GM23338 (cell line): ENCODE results near the gene KLHL36. TPM values are rescaled to one million over a fixed set of nuclear protein-coding genes. Genes with fewer than 3 reads are reported as not detected.

Source experiments
- ATAC-seq: fragments of 200-7000 bp; cut with Tn5 transposase; 3 replicates; pipeline ENCODE4 v1.9.1; 2020
- DNase-seq: peaks from one replicate; pipeline ENCODE4 v3.0.0-alpha.2; 2015; ENCODE audit warnings: low spot score
- H2AFZ ChIP-seq: fragments of 200-600 bp; sonication (generic); 2 replicates; pipeline ENCODE4 v1.8.0; 2016; ENCODE audit warnings: antibody characterized with exemption, mild to moderate bottlenecking, moderate library complexity
- H3F3A ChIP-seq: fragments of 200-600 bp; sonication (generic); replicated peaks from 2 replicates; pipeline ENCODE4 v1.8.0; 2017; ENCODE audit warnings: antibody characterized with exemption, mixed run types, low read depth
- H3K27ac ChIP-seq: fragments of 200-600 bp; sonication (generic); 2 replicates; pipeline ENCODE4 v1.6.1; 2016; ENCODE audit warnings: low read depth
- H3K27me3 ChIP-seq: fragments of 200-600 bp; sonication (generic); 2 replicates; pipeline ENCODE4 v1.8.0; 2016; ENCODE audit warnings: mild to moderate bottlenecking, mixed run types, moderate library complexity; ENCODE audit not compliant: insufficient read depth
- H3K36me3 ChIP-seq: fragments of 200-600 bp; sonication (generic); 2 replicates; pipeline ENCODE4 v1.8.0; 2016; ENCODE audit warnings: mild to moderate bottlenecking; ENCODE audit not compliant: insufficient read depth
- H3K4me1 ChIP-seq: fragments of 200-600 bp; sonication (generic); 2 replicates; pipeline ENCODE4 v1.8.0; 2016; ENCODE audit warnings: mild to moderate bottlenecking, moderate library complexity; ENCODE audit not compliant: insufficient read depth
- H3K4me2 ChIP-seq: fragments of 200-600 bp; sonication (generic); 2 replicates; pipeline ENCODE4 v1.7.1; 2017; ENCODE audit warnings: mixed run types
- H3K4me3 ChIP-seq: fragments of 200-600 bp; sonication (generic); 2 replicates; pipeline ENCODE4 v1.6.1; 2016; ENCODE audit warnings: mixed run types
- H3K79me2 ChIP-seq: fragments of 200-600 bp; sonication (generic); replicated peaks from 2 replicates; pipeline ENCODE4 v1.8.0; 2017; ENCODE audit warnings: mild to moderate bottlenecking; ENCODE audit not compliant: insufficient read depth
- H3K9me2 ChIP-seq: fragments of 200-600 bp; sonication (generic); 2 replicates; pipeline ENCODE4 v1.8.0; 2017; ENCODE audit not compliant: insufficient read depth
- H4K20me1 ChIP-seq: fragments of 200-600 bp; sonication (generic); replicated peaks from 2 replicates; pipeline ENCODE4 v1.8.0; 2017; ENCODE audit warnings: mild to moderate bottlenecking; ENCODE audit not compliant: insufficient read depth
- H3K27ac Mint-ChIP-seq: 2 replicates; pipeline ENCODE4 v1.8.0; 2020; ENCODE audit warnings: inconsistent platforms, mild to moderate bottlenecking, moderate library complexity, mixed read lengths
- H3K27me3 Mint-ChIP-seq: 3 replicates; pipeline ENCODE4 v1.8.0; 2022; ENCODE audit warnings: low read depth, mild to moderate bottlenecking, moderate library complexity, mixed read lengths, inconsistent platforms; ENCODE audit not compliant: insufficient read depth, poor library complexity
- H3K36me3 Mint-ChIP-seq: 3 replicates; pipeline ENCODE4 v1.8.0; 2021; ENCODE audit warnings: low read depth, mild to moderate bottlenecking, inconsistent platforms, moderate library complexity, mixed read lengths
- H3K4me1 Mint-ChIP-seq: 3 replicates; pipeline ENCODE4 v1.8.0; 2020; ENCODE audit warnings: mild to moderate bottlenecking, inconsistent platforms, mixed read lengths
- H3K4me3 Mint-ChIP-seq: 3 replicates; pipeline ENCODE4 v1.8.0; 2021; ENCODE audit warnings: moderate library complexity, mild to moderate bottlenecking, inconsistent platforms, mixed read lengths
- H3K9me3 Mint-ChIP-seq: 3 replicates; pipeline ENCODE4 v1.8.0; 2020; ENCODE audit warnings: moderate library complexity, mild to moderate bottlenecking, inconsistent platforms, mixed read lengths
- CREB1 ChIP-seq: fragments of 250-450 bp; sonication (Bioruptor Pico); IDR thresholded peaks from 2 replicates; pipeline ENCODE4 v1.5.0; 2020; ENCODE audit warnings: low read depth, mild to moderate bottlenecking, moderate library complexity
- EZH2 ChIP-seq: fragments of 200-600 bp; sonication (generic); IDR thresholded peaks from one replicate; pipeline ENCODE4 v1.8.0; 2017; ENCODE audit warnings: antibody characterized with exemption, mild to moderate bottlenecking, low read depth; ENCODE audit not compliant: unreplicated experiment
- EZH2phosphoT487 ChIP-seq: fragments of 200-600 bp; sonication (generic); IDR thresholded peaks from one replicate; pipeline ENCODE4 v1.8.1; 2018; ENCODE audit warnings: antibody characterized with exemption; ENCODE audit not compliant: unreplicated experiment
- JUNB ChIP-seq: IDR thresholded peaks from one replicate; pipeline ENCODE4 v1.6.1; 2016; ENCODE audit warnings: antibody characterized with exemption; ENCODE audit not compliant: unreplicated experiment
- NANOG ChIP-seq: IDR thresholded peaks from 2 replicates; pipeline ENCODE4 v1.6.1; 2016; ENCODE audit warnings: antibody characterized with exemption, borderline replicate concordance
- POLR2AphosphoS5 ChIP-seq: IDR thresholded peaks from 2 replicates; pipeline ENCODE4 v1.6.1; 2016; ENCODE audit warnings: antibody characterized with exemption, low read depth
- STAT1 ChIP-seq: IDR thresholded peaks from one replicate; pipeline ENCODE4 v1.6.1; 2016; ENCODE audit warnings: antibody characterized with exemption; ENCODE audit not compliant: unreplicated experiment
- ZNF114 ChIP-seq: fragments of 250-450 bp; sonication (Bioruptor Pico); IDR thresholded peaks from 2 replicates; pipeline ENCODE4 v1.5.0; 2020; ENCODE audit warnings: mild to moderate bottlenecking, moderate library complexity
- ZNF331 ChIP-seq: fragments of 250-450 bp; sonication (Bioruptor Pico); IDR thresholded peaks from 2 replicates; pipeline ENCODE4 v1.5.0; 2020; ENCODE audit warnings: low read depth, mild to moderate bottlenecking, moderate library complexity
- polyA plus RNA-seq: library from polyadenylated mRNA; unstranded; fragments of >200 nt; fragmentation: Nextera tagmentation; extraction: Ambion mirVana; gene quantifications from 2 replicates; pipeline ENCODE4 v1.2.1, GENCODE V29; 2016
- total RNA-seq: library from RNA; depleted of rRNA; stranded (reverse); fragments of >200 nt; shearing (Covaris generic); gene quantifications from 2 replicates; pipeline ENCODE4 v1.2.3, GENCODE V29; 2014
- TF ChIP-seq, protein P1 (sequence below): IDR thresholded peaks from 2 replicates; pipeline ENCODE4 v1.6.1; 2016; ENCODE audit warnings: antibody characterized with exemption
- TF ChIP-seq, protein P2 (sequence below): IDR thresholded peaks from one replicate; pipeline ENCODE4 v1.6.1; 2018; ENCODE audit warnings: antibody characterized with exemption; ENCODE audit not compliant: unreplicated experiment
- TF ChIP-seq, protein P3 (sequence below): fragments of 250-450 bp; sonication (Bioruptor Pico); IDR thresholded peaks from 2 replicates; pipeline ENCODE4 v1.5.0; 2020; ENCODE audit warnings: mild to moderate bottlenecking, moderate library complexity
- TF ChIP-seq, protein P4 (sequence below), 2 experiments: fragments of 200-600 bp in 1 of 2; sonication (generic) in 1 of 2; conservative IDR thresholded peaks; 2 replicates each; pipeline versions ENCODE4 v1.5.1 to v1.6.1; 2016 to 2017; ENCODE audit warnings: antibody characterized with exemption in 2 of 2, low read depth in 2 of 2, mild to moderate bottlenecking in 2 of 2, moderate library complexity in 1 of 2

KLHL36 gene
- total and polyA plus RNA-seq, 2 experiments from 2014 or later = 13.4 to 70.4 TPM

DNA sequence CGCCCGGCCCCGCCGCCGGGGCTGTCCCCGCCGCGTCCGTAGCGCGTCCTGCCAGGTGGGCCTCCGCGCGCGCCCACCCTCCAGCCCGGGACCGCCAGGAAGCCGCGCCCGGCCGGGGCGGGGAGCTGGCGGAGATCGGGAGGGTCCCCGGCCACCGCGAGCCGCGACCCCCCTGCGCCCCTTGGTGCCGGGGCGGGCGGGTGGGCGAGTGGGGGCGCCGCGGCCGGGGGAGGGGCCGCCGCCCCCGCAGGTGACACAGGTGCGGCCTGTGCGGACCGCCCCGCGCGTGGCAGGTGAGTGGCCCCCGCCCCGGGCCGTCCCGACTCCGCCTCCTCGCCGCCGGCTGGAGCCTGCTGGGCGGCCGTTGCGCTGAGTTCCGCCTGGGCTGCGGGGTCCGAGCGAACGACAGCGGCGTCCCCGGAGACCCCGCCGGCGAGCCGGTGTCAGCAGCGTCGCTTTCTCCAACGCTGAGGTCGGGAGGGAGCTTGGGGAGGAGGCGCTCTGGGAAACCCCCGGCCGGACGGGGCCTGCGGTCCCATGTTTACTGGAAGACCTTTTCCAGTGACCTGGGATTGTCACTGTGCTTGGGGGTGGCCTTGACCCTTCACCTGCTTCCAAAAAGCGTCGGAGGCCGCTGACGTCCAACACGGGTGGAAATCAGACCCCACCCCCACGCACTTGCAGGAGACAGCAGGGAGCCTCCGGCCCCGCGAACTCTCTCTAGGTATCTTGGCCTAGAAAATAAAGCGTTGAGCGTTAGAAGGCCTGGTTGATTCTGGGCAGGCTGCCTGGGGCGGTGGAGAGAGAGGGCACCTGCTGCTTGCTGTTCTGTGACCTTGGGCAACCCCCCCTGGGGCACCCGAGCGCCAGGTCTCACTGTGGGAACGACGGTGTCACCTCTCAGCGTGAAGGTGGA lies 542 bp downstream of the KLHL36 start:
- no peaks in the 10 kb centered on the region; the same call in 1 of the 2 replicates for H4K20me1 ChIP-seq
- H3K4me2 ChIP-seq = peak overlapping the region; percentile 97
- H3F3A ChIP-seq = peaks cover 8% of the 10 kb centered on the region
- H2AFZ ChIP-seq = no peak overlapping the region
- no peaks in the 10 kb centered on the region for H3K9me2 ChIP-seq
- no peaks in the 10 kb centered on the region for H3K79me2 ChIP-seq
- DNase-seq (peak; percentile 62), ATAC-seq (peak; percentile 73)
- no peaks in the 10 kb centered on the region for H3K9me3 Mint-ChIP-seq
- no peaks in the 10 kb centered on the region for H3K36me3 ChIP-seq
- H3K27ac Mint-ChIP-seq = no peak overlapping the region
- TF ChIP-seq POLR2AphosphoS5 (no peak), ZNF331 (CRISPR knock-in tag) (no peak), NANOG (no peak), JUNB (no peak), EZH2 (no peak), STAT1 (no peak), CREB1 (CRISPR knock-in tag) (no peak), EZH2phosphoT487 (no peak), ZNF114 (CRISPR knock-in tag) (no peak)
- TF ChIP-seq, protein P1, sequence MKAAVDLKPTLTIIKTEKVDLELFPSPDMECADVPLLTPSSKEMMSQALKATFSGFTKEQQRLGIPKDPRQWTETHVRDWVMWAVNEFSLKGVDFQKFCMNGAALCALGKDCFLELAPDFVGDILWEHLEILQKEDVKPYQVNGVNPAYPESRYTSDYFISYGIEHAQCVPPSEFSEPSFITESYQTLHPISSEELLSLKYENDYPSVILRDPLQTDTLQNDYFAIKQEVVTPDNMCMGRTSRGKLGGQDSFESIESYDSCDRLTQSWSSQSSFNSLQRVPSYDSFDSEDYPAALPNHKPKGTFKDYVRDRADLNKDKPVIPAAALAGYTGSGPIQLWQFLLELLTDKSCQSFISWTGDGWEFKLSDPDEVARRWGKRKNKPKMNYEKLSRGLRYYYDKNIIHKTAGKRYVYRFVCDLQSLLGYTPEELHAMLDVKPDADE = no peak
- TF ChIP-seq, protein P2, sequence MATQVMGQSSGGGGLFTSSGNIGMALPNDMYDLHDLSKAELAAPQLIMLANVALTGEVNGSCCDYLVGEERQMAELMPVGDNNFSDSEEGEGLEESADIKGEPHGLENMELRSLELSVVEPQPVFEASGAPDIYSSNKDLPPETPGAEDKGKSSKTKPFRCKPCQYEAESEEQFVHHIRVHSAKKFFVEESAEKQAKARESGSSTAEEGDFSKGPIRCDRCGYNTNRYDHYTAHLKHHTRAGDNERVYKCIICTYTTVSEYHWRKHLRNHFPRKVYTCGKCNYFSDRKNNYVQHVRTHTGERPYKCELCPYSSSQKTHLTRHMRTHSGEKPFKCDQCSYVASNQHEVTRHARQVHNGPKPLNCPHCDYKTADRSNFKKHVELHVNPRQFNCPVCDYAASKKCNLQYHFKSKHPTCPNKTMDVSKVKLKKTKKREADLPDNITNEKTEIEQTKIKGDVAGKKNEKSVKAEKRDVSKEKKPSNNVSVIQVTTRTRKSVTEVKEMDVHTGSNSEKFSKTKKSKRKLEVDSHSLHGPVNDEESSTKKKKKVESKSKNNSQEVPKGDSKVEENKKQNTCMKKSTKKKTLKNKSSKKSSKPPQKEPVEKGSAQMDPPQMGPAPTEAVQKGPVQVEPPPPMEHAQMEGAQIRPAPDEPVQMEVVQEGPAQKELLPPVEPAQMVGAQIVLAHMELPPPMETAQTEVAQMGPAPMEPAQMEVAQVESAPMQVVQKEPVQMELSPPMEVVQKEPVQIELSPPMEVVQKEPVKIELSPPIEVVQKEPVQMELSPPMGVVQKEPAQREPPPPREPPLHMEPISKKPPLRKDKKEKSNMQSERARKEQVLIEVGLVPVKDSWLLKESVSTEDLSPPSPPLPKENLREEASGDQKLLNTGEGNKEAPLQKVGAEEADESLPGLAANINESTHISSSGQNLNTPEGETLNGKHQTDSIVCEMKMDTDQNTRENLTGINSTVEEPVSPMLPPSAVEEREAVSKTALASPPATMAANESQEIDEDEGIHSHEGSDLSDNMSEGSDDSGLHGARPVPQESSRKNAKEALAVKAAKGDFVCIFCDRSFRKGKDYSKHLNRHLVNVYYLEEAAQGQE = no peak
- TF ChIP-seq, protein P3, sequence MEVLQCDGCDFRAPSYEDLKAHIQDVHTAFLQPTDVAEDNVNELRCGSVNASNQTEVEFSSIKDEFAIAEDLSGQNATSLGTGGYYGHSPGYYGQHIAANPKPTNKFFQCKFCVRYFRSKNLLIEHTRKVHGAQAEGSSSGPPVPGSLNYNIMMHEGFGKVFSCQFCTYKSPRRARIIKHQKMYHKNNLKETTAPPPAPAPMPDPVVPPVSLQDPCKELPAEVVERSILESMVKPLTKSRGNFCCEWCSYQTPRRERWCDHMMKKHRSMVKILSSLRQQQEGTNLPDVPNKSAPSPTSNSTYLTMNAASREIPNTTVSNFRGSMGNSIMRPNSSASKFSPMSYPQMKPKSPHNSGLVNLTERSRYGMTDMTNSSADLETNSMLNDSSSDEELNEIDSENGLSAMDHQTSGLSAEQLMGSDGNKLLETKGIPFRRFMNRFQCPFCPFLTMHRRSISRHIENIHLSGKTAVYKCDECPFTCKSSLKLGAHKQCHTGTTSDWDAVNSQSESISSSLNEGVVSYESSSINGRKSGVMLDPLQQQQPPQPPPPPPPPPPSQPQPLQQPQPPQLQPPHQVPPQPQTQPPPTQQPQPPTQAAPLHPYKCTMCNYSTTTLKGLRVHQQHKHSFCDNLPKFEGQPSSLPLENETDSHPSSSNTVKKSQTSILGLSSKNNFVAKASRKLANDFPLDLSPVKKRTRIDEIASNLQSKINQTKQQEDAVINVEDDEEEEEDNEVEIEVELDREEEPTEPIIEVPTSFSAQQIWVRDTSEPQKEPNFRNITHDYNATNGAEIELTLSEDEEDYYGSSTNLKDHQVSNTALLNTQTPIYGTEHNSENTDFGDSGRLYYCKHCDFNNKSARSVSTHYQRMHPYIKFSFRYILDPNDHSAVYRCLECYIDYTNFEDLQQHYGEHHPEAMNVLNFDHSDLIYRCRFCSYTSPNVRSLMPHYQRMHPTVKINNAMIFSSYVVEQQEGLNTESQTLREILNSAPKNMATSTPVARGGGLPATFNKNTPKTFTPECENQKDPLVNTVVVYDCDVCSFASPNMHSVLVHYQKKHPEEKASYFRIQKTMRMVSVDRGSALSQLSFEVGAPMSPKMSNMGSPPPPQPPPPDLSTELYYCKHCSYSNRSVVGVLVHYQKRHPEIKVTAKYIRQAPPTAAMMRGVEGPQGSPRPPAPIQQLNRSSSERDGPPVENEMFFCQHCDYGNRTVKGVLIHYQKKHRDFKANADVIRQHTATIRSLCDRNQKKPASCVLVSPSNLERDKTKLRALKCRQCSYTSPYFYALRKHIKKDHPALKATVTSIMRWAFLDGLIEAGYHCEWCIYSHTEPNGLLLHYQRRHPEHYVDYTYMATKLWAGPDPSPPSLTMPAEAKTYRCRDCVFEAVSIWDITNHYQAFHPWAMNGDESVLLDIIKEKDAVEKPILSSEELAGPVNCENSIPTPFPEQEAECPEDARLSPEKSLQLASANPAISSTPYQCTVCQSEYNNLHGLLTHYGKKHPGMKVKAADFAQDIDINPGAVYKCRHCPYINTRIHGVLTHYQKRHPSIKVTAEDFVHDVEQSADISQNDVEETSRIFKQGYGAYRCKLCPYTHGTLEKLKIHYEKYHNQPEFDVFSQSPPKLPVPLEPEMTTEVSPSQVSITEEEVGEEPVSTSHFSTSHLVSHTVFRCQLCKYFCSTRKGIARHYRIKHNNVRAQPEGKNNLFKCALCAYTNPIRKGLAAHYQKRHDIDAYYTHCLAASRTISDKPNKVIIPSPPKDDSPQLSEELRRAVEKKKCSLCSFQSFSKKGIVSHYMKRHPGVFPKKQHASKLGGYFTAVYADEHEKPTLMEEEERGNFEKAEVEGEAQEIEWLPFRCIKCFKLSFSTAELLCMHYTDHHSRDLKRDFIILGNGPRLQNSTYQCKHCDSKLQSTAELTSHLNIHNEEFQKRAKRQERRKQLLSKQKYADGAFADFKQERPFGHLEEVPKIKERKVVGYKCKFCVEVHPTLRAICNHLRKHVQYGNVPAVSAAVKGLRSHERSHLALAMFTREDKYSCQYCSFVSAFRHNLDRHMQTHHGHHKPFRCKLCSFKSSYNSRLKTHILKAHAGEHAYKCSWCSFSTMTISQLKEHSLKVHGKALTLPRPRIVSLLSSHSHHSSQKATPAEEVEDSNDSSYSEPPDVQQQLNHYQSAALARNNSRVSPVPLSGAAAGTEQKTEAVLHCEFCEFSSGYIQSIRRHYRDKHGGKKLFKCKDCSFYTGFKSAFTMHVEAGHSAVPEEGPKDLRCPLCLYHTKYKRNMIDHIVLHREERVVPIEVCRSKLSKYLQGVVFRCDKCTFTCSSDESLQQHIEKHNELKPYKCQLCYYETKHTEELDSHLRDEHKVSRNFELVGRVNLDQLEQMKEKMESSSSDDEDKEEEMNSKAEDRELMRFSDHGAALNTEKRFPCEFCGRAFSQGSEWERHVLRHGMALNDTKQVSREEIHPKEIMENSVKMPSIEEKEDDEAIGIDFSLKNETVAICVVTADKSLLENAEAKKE (CRISPR knock-in tag) = no peak
- TF ChIP-seq, protein P4, sequence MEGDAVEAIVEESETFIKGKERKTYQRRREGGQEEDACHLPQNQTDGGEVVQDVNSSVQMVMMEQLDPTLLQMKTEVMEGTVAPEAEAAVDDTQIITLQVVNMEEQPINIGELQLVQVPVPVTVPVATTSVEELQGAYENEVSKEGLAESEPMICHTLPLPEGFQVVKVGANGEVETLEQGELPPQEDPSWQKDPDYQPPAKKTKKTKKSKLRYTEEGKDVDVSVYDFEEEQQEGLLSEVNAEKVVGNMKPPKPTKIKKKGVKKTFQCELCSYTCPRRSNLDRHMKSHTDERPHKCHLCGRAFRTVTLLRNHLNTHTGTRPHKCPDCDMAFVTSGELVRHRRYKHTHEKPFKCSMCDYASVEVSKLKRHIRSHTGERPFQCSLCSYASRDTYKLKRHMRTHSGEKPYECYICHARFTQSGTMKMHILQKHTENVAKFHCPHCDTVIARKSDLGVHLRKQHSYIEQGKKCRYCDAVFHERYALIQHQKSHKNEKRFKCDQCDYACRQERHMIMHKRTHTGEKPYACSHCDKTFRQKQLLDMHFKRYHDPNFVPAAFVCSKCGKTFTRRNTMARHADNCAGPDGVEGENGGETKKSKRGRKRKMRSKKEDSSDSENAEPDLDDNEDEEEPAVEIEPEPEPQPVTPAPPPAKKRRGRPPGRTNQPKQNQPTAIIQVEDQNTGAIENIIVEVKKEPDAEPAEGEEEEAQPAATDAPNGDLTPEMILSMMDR (conservative IDR thresholded peaks at IDR 0.05; ENCODE audit: low read depth in 2 of 2) = no peak
- H3K4me3 Mint-ChIP-seq = peak overlapping the region; percentile 73
- H3K27me3 Mint-ChIP-seq = peaks cover 4% of the 10 kb centered on the region
- peaks cover 14% of the 10 kb centered on the region for H3K36me3 Mint-ChIP-seq
- no peaks in the 10 kb centered on the region; the same call in 1 of the 2 replicates for H3K4me1 ChIP-seq
- no peak overlapping the region for H3K27ac ChIP-seq
- H3K27me3 ChIP-seq = peaks cover 16% of the 10 kb centered on the region
- peak overlapping the region; percentile 82 for H3K4me3 ChIP-seq
- H3K4me1 Mint-ChIP-seq = peaks cover 8% of the 10 kb centered on the region; the same call in 2 of the 3 replicates
